NT2/D1 (cell line): ENCODE measurements around the gene BDH2.

Experiments
- SUZ12 ChIP-seq: IDR thresholded peaks from 2 replicates; pipeline ENCODE4 v1.6.1; 2011; ENCODE audit not compliant: insufficient read length, insufficient read depth; ENCODE audit errors: extremely low read depth
- ZNF274 ChIP-seq: IDR thresholded peaks from 2 replicates; pipeline ENCODE4 v1.6.1; 2011; ENCODE audit warnings: mild to moderate bottlenecking, low read depth, low read length

GRCh38 chr4:103123114-103123513 lies 23.5 kb upstream of the BDH2 start:
- TF ChIP-seq ZNF274 (no peak), SUZ12 (no peak)
